NK-92 treated with Interleukin-12 subunit alpha and Interleukin-12 subunit beta, amount 100 ng/mL, for 24 hours (cell line): Measurements from ENCODE around the gene RPLP2.

ENCODE experiments used
- DNase-seq: peaks from one replicate; lab custom pipeline; 2025; lab: John Stamatoyannopoulos, UW

RPLP2 gene

DNA sequence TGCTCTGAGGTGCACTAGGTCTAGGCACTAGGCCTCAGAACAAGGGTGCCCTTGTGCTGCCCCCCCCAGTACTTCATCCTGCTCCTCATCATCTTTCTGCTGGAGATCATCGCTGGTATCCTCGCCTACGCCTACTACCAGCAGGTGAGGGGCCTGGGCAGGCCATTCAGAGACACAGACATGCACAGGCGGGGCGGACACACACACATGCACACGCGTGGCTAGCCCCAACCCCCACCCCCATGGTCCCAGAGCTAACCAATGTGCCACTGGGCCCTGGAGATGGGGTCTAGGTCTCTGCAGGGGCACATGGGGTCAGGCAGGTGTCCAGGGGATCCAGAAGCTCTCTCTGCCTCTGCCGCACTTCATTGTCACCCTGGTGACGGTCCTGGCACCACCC, 26.9 kb downstream of the RPLP2 start:
- DNase-seq, result no peak

- no peak for DNase-seq
Observed at GRCh38 chr11:837189-837989, 27.6 kb downstream of the RPLP2 start.

DNA sequence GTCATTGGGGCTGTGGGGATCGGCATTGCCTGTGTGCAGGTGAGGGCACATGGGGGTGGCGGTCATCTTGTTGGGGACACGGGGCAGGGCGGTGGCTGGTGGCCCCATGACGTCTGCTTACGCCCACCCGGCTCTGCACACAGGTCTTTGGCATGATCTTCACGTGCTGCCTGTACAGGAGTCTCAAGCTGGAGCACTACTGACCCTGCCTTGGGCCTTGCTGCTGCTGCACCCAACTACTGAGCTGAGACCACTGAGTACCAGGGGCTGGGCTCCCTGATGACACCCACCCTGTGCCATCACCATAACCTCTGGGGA, 28.2 kb downstream of the RPLP2 start:
- no peak for DNase-seq

GRCh38 chr11:838441-839279, 28.9 kb downstream of the RPLP2 start:
- no peak for DNase-seq

DNA sequence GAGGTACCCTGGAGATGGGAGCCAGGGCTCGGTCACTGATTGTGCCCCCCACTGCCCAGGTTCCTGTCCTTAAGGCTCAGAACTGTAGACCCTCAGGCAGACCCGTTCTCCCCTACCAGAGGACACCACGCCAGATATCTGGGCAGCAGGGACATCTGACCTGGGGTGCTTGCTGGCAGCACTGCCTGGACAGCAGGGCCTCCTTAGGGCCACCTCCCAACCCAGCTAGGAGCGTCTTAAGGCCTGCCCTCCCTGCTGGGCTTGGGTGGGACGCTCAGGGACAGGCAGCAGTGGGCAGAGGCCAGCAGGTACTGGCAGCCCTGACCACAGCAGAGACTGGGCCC, 29.5 kb downstream of the RPLP2 start:
- DNase-seq, result no peak

DNA sequence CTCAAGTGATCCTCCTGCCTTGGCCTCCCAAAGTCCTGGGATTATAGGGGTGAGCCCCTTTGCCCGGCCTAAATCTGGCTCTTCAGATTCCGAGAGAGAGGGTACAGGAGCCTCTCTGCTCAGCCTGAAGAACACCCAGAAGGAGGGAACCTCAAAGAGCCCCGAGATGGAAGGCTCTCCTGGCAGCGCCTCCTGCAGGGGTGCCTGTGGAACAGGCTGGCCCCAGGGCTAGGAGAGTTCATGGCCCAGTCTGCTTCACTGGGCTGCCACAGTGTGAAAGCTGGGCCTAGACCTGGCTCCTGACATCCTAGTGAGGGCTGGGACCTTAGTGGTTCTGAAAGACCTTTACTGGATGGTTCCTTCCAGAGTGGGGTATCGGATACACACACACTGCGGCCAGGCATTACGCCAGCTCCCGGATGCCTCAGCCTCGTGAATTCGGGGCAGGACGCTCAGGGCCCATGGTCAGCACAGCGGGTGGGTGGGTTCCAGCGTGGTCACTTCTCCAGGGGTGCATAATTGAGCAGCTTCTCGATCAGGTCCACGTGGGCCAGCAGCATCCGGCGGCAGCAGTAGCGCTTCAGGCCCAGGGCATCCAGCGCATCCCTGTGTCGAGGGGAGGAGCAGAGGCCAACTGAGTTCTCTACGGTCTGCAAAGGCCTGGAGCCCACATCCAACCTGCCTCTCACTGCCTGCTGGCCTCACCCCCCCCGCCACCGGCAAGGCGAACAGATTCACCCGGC, 30.3 kb downstream of the RPLP2 start:
- DNase-seq, result no peak

GRCh38 chr11:841981-842369, 32.2 kb downstream of the RPLP2 start:
- no peak for DNase-seq

GRCh38 chr11:842370-843002, 32.7 kb downstream of the RPLP2 start, which contains the start of the genes POLR2L and TSPAN4:
Gene POLR2L (minus strand): TSS chr11:842529. CDS start chr11:842508, 21 bp downstream.
Gene TSPAN4 (plus strand): TSS chr11:842852. CDS start chr11:850305, 7,453 bp downstream.
- DNase-seq, result peak; percentile 70

GRCh38 chr11:843086-843734, 33.4 kb downstream of the RPLP2 start:
- DNase-seq, result no peak

GRCh38 chr11:843818-844692, 34.3 kb downstream of the RPLP2 start:
- no peak for DNase-seq

GRCh38 chr11:844693-845644, 35.2 kb downstream of the RPLP2 start:
- DNase-seq, result no peak

DNA sequence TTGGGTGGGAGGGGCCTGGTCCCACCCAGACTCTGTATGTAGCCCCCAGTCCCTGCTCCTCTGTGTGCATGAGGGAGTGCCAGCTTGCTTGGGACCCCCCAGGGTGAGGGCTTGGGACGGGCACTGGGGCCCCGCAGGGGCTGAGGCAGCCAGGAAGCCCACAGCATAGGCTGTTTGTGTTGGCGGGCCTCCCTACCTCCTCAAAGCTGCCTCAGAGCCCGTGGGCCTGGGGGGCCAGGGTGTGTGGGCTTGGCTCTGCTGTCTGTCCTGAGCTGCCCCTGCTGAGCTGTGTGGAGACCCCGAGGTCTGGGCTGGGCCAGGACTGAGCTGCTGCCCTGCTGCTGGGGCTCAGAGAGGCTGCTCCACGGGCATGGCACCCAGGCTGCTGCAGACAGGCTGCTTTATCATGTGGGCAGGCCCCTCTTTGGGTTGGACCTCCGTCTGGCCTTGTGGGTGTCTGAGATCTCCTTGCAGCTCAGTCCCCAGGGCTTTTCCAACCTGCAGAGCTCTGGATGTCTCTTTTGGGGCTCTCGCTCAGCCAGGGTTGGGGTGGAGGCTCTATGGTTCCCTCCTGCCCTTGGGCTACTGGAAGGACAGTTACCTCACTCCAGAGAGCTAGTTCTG, 36.2 kb downstream of the RPLP2 start:
- DNase-seq, result no peak

- no peak for DNase-seq
Observed at GRCh38 chr11:846496-847098, 36.8 kb downstream of the RPLP2 start.

DNA sequence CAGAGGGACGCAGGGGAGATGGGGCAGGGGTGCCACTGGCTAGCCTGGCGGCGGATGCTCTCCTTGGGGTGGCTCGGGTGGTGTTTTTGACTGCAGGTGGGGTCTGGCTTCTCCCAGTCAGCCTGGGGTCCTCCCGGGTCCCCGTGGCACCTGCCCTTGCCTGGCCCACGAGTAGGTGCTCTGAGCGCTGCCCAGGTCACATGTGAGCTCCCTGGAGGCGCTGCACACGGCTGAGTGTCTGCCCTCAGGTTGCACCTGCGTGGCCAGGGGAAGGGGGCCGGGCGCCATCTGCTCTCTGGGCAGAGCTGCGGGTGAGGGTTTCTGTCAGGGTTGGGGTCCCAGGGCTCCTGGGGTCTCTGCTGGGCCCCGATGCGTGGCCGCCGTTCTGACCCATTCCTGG, 38.1 kb downstream of the RPLP2 start:
- no peak for DNase-seq

DNA sequence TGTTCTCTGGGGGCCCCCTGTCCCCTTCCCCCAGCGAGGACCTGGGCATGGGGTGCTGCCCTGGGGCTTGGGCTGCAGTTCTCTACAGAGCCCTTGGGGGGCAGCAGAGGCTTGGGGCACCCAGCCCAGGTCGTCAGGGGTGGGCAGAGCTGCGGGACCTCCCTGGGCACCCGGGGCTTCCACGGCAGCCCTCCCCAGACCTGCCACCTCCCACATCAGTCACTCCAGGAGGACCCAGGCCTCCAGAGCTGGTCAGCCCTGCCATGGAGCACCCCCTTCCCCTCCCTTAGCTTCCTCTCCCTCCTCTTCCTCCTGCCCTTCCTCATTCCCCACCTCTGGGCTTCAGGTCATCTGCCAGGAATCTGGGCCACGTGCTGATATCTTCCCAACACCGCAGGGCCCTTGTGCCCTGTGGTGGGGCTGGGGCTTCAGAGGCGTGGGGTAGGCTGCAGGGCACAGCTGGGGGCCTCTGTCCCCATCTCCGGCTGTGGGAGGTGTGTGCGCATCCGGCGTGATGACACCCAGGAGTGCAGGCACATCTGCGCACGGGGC, 38.7 kb downstream of the RPLP2 start:
- DNase-seq, result no peak

- no peak for DNase-seq
Observed at GRCh38 chr11:849104-849824, 39.5 kb downstream of the RPLP2 start.

DNA sequence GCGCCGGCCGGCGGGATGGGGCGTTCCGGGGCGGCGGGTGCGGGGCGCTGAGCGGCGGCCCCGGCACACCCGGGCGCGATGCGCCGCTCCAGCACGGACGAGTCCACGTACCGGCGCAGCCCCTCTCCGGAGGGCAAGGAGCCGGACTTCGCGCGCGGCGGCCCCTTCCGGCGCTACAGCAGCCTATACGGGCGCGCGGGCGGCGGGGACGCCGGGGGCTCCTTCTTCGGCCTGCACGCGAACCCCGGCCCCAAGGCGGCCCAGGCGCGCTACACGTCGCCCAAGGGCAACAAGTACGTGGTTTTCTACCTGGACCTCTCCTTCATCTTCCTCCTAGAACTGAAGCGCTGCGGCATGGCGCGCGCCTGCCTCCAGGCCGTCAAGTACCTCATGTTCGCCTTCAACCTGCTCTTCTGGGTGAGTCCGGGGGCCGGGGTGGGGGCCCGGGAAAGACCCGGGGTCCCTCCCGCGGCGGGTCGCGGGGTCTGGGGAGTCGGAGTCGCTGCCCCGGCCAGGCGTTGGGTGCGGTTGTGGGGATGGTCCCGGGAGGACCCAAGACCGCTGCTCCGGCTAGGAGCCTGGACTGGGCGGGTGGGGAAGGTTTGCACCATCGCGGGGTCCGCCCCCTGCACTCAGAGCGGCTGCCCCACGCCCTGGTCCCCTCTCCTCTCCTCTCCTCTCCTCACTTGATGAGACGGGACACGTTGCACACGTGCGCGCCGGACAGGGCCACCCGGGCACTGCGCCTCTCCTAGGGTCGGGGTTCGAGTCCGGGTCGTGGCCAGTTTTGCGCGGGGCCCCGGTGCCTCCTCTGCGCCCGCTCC, 40.4 kb downstream of the RPLP2 start:
- DNase-seq, result no peak
